Memory B cell (primary cell): ENCODE data around the gene LYSMD1.
"Not testable (repeated sequence)": the region's sequence is repeated elsewhere in the genome, so short reads cannot be mapped to it uniquely, and the experiment has no call there.

ENCODE experiments used
- ATAC-seq: fragments of 150-1000 bp; cut with Tn5 transposase; 2 replicates; pipeline ENCODE4 v1.10.0; 2021; ENCODE audit warnings: low read depth, mild to moderate bottlenecking, moderate library complexity
- DNase-seq, 2 donors: peaks; one replicate each; pipeline ENCODE4 v3.0.0; 2022; ENCODE audit warnings: low spot score in 2 of 2
- H3K27ac Mint-ChIP-seq: one replicate; pipeline ENCODE4 v1.8.0; 2022; ENCODE audit warnings: mild to moderate bottlenecking, moderate library complexity, mixed read lengths
- H3K27me3 Mint-ChIP-seq: one replicate; pipeline ENCODE4 v1.8.0; 2022; ENCODE audit warnings: mixed read lengths
- H3K36me3 Mint-ChIP-seq: one replicate; pipeline ENCODE4 v1.8.0; 2022; ENCODE audit warnings: mild to moderate bottlenecking, mixed read lengths
- H3K4me1 Mint-ChIP-seq: one replicate; pipeline ENCODE4 v1.8.0; 2022; ENCODE audit warnings: mixed read lengths
- H3K4me3 Mint-ChIP-seq: one replicate; pipeline ENCODE4 v1.8.0; 2022; ENCODE audit warnings: mild to moderate bottlenecking, moderate library complexity, mixed read lengths
- H3K9me3 Mint-ChIP-seq: one replicate; pipeline ENCODE4 v1.8.0; 2022; ENCODE audit warnings: mixed read lengths

LYSMD1 gene

DNA sequence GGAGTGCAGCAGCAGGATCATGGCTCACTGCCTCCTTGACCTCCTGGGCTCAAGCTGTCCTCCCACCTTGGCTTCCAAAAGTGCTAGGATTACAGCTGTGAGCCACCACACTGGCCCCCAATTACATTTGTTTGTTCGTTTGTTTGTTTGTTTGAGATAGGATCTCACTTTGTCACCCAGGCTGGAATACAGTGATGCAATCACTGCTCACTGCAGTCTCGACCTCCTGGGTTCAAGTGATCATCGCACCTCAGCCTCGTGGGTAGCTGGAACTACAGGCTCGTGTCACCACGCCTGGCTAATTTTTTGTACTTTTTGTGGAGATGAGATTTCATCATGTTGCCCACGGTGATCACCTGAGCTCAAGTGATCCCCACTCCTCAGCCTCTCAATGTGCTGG lies 26.3 kb upstream of the LYSMD1 start:
- Mint-ChIP-seq H3K27ac (no peak overlapping the region), H3K4me3 (no peak overlapping the region), H3K4me1 (peaks cover 22% of the 10 kb centered on the region), H3K9me3 (no peaks in the 10 kb centered on the region), H3K36me3 (no peaks in the 10 kb centered on the region), H3K27me3 (no peaks in the 10 kb centered on the region)
- ATAC-seq (no peak), DNase-seq (no peak)

DNA sequence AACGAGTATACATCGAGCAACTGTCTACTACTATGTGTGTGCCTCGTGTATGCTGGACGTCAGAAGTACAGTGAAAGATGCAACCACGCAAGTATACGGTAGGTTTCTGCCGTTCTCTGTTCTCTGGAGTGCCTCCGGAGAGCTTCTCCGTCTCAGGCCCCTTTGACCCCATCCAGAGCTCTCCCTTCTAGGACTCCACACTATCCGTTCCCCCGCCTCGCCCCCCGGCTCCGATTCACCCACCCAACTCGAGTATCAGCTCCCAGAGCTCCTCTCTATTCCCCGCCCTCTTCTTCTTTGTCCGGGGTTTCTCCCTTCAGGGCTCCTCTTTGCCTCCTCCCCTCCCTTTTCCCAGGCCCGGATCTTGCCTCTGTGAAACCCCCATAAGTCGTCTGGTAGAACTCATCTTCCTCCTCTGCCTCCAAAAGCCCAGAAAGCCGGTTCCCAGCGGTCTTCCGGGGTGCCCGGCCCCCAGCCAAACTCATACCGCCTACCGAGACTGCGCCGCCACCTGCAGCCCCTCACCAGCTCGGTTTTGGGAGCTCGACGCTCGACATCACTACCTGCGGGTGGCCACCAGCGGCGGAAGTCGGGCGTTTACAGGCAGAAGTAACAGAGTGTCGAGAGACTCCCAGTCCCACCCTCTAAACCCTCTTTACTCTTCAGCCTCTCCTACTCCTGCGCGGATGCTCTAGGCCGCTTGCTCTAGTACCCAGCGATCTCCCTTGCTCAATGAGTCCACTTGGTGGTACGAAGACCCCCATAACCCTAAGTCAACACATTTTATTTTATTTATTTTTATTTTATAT lies 24.1 kb upstream of the LYSMD1 start, which contains the start of gene VPS72:
Gene VPS72, minus strand, starts transcription at position 561 of the 809 bp plus-strand sequence. Its CDS starts 76 bp downstream, at position 485.
- H3K4me1 Mint-ChIP-seq, result peaks cover 25% of the 10 kb centered on the region
- DNase-seq, result peak; percentile 65 to 69
- no peaks in the 10 kb centered on the region for H3K9me3 Mint-ChIP-seq
- H3K4me3 Mint-ChIP-seq, result peak within 1 kb of the TSS; percentile 99
- H3K36me3 Mint-ChIP-seq, result peaks cover 4% of the 10 kb centered on the region
- peak within 1 kb of the TSS; percentile 97 for H3K27ac Mint-ChIP-seq
- peak; percentile 91 for ATAC-seq
- H3K27me3 Mint-ChIP-seq, result no peaks in the 10 kb centered on the region

DNA sequence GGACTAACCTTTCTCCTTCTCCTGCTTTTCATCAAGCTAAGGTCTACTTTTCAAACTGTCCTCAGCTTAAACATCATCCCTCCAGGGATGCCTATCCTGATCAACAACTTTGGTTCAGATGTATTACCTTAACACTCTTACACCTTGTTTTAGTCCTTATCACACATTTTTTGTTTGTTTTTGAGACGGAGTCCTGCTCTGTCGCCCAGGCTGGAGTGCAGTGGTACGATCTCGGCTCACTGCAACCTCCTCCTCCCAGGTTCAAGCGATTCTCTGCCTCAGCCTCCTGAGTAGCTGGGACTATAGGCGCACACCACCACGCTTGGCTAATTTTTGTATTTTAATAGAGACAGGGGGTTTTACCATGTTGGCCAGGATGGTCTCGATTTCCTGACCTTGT lies 23.0 kb upstream of the LYSMD1 start:
- not testable (repeated sequence) for DNase-seq, H3K36me3 Mint-ChIP-seq, H3K27me3 Mint-ChIP-seq, H3K9me3 Mint-ChIP-seq, ATAC-seq
- Mint-ChIP-seq H3K4me1 (peaks cover 29% of the 10 kb centered on the region), H3K4me3 (peak overlapping the region; percentile 99), H3K27ac (peak overlapping the region; percentile 97)

DNA sequence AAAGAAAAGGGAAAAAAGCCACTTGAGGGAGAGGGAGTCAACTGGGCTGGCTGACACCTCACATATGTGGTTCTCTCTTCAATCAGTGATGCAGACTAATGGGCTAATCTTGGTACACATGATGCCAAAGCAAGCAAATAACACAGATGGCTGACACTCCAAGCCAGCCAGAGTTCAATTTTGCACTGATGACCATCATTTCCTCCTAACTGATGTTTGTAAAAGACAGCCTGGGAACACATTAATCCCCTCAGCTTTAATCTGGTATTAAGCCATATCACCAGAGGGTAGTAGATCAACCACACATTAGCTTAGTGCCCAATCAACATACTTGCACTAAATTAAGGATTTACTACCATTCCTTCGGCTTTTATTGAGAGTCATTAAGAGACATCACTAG lies 21.5 kb upstream of the LYSMD1 start:
- peaks cover 29% of the 10 kb centered on the region for H3K4me1 Mint-ChIP-seq
- no peaks in the 10 kb centered on the region for H3K9me3 Mint-ChIP-seq
- H3K4me3 Mint-ChIP-seq, result no peak overlapping the region
- H3K36me3 Mint-ChIP-seq, result peaks cover 18% of the 10 kb centered on the region
- DNase-seq (no peak), ATAC-seq (no peak)
- H3K27me3 Mint-ChIP-seq, result no peaks in the 10 kb centered on the region
- no peak overlapping the region for H3K27ac Mint-ChIP-seq

DNA sequence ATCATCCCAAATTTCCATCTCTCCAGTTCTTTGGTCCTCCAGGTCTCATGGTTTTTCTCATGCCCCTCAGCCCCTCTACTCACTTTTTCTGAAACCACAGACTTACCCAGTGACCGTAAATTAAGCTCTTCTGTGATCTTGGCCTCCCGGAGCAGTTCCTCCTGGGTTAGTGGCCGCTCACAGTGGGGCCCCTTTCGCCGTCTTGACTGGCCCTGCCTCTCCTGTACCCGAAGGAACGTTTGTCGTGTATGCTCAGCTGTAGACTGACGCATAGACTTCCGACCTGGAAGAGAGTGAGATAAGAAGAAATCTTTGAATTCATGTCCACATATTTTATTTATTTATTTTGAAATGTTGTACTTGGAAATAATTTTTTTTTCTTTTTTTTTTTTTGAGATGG lies 18.5 kb upstream of the LYSMD1 start:
- Mint-ChIP-seq H3K36me3 (peaks cover 36% of the 10 kb centered on the region), H3K4me3 (no peak overlapping the region), H3K27me3 (no peaks in the 10 kb centered on the region), H3K9me3 (no peaks in the 10 kb centered on the region), H3K4me1 (peaks cover 27% of the 10 kb centered on the region), H3K27ac (peak overlapping the region; percentile 79)
- no peak for DNase-seq
- no peak for ATAC-seq

DNA sequence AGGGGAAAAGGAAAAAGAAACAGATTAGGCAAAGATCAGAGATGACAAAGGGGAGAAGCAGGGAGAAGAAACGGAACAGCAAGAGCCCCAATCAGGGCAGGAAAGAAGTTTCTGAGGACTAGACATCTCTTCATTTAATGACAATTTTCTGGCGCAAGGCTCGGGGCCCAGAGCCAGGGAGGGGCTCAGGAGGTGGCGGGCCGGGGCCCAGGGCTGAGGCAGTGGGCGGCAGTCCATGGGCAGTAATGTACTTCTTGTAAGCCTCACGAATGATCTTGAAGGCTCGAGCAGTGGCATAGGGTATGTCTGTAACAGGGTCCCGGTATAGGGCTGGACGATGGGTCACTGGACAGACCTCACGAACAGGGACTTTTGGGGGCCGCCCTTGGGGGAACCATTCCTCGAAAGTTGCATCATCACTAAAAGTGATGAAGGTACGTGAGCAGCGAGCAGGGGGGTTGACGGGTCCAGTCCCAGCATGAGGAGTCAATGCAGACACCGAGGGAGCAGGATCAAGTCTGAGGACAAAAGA lies 10.9 kb upstream of the LYSMD1 start:
- peaks cover 2% of the 10 kb centered on the region for H3K4me1 Mint-ChIP-seq
- no peak overlapping the region for H3K4me3 Mint-ChIP-seq
- ATAC-seq, result no peak
- H3K36me3 Mint-ChIP-seq, result peaks cover 45% of the 10 kb centered on the region
- no peaks in the 10 kb centered on the region for H3K27me3 Mint-ChIP-seq
- H3K9me3 Mint-ChIP-seq, result no peaks in the 10 kb centered on the region
- DNase-seq, result no peak
- H3K27ac Mint-ChIP-seq, result peak overlapping the region; percentile 15

DNA sequence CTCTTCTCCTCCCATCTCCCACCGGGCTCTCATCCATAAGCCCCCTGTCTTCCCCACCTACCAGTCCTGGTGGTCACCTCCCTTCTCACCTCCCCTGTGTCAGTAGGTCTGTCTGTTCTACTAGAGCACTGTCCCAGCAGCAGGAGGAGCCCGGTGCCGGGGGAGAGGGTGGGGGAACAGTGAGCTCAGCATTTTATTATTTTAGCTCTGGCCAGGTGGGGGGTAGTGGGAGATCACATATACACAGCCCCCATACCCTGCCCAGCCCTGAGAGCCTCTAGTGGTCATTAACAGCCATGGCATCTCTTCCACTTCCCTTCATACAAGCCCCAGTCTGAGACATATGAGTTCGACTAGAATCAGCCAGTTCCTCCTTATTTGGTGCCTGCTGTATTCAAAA lies 10.2 kb upstream of the LYSMD1 start, which contains the start of gene TMOD4:
Gene TMOD4, minus strand, starts transcription at position 119 of the 400 bp plus-strand sequence. CDS start 1,106 bp downstream, outside the sequence.
- Mint-ChIP-seq H3K4me3 (no peak within 1 kb of the TSS), H3K36me3 (peaks cover 39% of the 10 kb centered on the region), H3K9me3 (no peaks in the 10 kb centered on the region), H3K27me3 (no peaks in the 10 kb centered on the region), H3K27ac (peak within 1 kb of the TSS; percentile 15), H3K4me1 (peaks cover 2% of the 10 kb centered on the region)
- ATAC-seq (peak; percentile 74), DNase-seq (no peak)

DNA sequence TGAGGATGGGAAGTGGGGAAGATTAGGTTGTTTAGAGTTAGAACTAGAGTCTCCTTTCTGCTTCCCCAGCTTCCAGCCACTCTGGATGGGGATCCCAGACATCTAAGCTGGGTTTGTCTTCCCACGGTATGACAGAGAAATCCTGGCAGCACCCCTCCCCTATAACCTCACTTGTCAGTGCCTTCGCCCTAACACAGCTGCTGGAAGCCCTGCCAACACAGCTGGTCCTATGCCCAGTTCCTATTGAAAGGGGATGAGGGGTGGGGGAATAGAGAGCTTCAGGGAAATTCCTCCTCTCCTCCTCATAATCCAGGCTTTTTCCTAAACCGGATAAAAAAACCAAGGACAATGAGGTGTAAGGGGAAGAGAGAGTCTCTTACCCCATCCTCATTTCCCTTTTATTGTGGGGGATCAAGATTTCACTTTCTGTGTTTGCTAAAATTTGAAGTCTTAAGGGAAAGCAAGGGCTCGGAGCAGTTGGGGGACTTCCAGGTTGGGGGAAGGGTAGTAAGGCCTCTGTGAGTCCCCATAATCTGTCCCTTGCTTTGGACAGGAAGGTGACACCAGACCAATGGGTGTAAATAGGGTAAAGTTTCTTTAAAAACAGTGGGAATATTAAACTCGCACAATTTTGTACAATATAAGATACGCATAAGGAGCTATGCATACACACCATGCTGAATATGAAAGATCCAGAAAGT lies 9.5 kb upstream of the LYSMD1 start:
- H3K27me3 Mint-ChIP-seq, result no peaks in the 10 kb centered on the region
- no peak overlapping the region for H3K4me3 Mint-ChIP-seq
- H3K27ac Mint-ChIP-seq, result no peak overlapping the region
- ATAC-seq (no peak), DNase-seq (no peak)
- no peaks in the 10 kb centered on the region for H3K4me1 Mint-ChIP-seq
- H3K36me3 Mint-ChIP-seq, result peaks cover 34% of the 10 kb centered on the region
- no peaks in the 10 kb centered on the region for H3K9me3 Mint-ChIP-seq

DNA sequence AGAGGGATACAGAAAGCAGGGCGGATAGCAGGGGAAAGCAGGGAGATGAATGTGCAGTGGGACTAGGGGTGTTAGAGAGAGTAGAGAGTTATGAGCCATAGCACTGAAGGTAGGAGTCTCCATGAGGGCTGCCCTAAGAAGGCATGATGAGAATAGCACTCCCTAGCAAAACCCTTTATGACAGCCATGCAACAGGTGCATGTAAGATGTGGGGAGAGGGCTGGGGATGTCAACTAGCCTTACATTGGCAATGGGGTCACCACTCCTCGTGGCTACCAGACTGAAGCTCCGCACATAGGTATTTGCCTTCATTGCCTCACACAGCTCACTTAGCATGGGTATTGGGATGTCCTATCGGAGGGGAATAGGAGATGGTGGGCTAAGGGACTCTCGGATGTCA lies 5.5 kb upstream of the LYSMD1 start:
- Mint-ChIP-seq H3K36me3 (peaks cover 25% of the 10 kb centered on the region), H3K4me3 (no peak overlapping the region), H3K27me3 (no peaks in the 10 kb centered on the region), H3K9me3 (no peaks in the 10 kb centered on the region), H3K4me1 (peaks cover 13% of the 10 kb centered on the region), H3K27ac (no peak overlapping the region)
- no peak for DNase-seq
- no peak for ATAC-seq

DNA sequence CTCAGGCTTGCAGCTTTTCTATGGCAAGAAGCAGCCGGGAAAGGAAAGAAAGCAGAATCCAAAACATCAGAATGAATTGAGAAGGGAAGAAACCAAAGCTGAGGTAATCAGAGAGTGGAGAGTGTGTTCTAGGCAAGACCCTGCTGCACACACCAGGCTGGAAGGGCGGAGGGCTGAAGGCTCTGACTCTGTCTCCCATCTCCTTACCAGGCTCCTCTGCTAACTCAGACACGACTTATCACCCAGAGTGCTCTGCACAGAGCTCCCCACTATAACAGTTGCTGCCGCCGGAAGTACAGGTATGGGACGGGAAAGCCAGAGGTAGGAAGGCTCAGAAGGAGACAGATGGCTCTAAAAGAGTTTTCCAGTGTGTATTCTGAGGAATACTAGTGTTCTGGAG lies 1.4 kb upstream of the LYSMD1 start:
- ATAC-seq (no peak), DNase-seq (no peak)
- no peaks in the 10 kb centered on the region for H3K9me3 Mint-ChIP-seq
- H3K27ac Mint-ChIP-seq, result peak overlapping the region; percentile 84
- H3K36me3 Mint-ChIP-seq, result peaks cover 17% of the 10 kb centered on the region
- H3K4me3 Mint-ChIP-seq, result peak overlapping the region; percentile 95
- no peaks in the 10 kb centered on the region for H3K27me3 Mint-ChIP-seq
- peaks cover 21% of the 10 kb centered on the region for H3K4me1 Mint-ChIP-seq

DNA sequence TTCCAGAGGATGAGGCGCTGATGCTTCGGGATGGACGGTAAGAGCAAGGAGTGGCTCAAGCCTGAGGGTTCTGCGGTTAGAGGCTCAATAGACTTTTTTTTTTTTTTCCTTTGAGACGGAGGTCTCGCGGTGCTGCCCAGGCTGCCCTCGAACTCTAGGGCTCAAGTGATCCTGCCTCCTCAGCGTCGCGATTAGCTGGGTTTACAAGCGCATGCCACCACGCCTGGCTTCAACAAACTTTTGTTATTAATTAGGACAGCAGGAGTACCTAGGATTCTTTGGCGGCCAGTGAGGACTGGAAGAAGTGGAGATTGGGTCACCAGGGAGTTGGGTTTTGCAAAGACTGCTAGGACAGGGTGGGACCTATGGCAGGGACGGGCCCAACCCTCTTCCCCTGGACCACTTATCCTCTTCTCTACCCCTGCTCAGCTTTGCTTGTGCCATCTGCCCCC lies 829 bp upstream of the LYSMD1 start:
- ATAC-seq, result no peak
- Mint-ChIP-seq H3K36me3 (peaks cover 18% of the 10 kb centered on the region), H3K4me3 (peak overlapping the region; percentile 95), H3K27ac (peak overlapping the region; percentile 84), H3K9me3 (no peaks in the 10 kb centered on the region), H3K27me3 (no peaks in the 10 kb centered on the region), H3K4me1 (peaks cover 21% of the 10 kb centered on the region)
- no peak for DNase-seq

DNA sequence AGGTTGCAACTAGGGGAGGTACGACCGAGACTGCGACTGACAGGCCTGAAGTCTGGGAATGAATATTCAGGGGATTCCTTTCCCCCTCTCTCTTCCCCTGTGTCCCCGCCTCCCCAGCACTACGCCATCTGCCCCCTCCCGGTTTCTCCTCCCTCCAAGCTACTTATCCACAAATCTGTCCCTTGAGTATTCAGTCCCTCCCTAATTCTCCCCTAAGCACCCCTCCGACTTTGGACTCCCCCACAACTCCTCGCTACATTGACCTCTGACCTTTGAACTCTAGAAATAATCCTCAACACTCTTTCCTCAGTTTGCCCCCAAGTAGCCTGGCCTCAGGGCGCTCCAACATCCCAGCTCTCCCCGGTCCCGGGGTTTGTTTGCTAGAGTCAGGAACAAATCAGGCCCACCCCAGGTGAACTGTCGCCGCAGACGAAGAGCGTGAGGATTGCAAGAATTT lies 393 bp downstream of the LYSMD1 start:
- H3K4me3 Mint-ChIP-seq, result peak overlapping the region; percentile 95
- ATAC-seq (peak; percentile 2), DNase-seq (no peak)
- no peaks in the 10 kb centered on the region for H3K27me3 Mint-ChIP-seq
- H3K27ac Mint-ChIP-seq, result peak overlapping the region; percentile 84
- peaks cover 20% of the 10 kb centered on the region for H3K36me3 Mint-ChIP-seq
- H3K9me3 Mint-ChIP-seq, result no peaks in the 10 kb centered on the region
- H3K4me1 Mint-ChIP-seq, result peaks cover 23% of the 10 kb centered on the region

DNA sequence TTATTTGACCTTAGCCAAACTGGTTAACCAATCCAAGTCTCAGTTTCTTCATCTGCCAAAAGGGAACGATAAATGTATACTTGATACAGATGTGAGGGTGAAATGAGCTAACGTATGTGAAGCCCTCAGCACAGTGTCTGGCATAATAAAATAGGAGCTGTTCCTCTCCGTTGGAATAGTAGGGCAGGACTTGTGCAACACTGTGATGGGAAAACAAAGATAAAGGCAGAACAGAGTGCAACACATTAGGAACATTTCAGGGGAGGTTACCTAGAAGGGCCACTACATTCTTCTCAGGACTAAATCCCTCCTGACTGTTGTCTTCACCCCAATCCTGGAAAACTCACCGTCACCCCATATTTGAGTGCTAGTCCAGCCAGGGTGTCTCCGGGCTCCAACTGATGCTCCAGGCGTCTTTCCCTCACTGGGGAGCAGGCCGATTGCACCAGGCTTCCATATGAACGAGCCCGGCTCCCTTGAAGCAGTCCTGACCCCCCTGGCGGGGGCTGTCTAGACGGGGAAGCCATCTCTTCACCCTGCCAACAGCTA lies 896 bp downstream of the LYSMD1 start:
- DNase-seq (no peak), ATAC-seq (no peak)
- peaks cover 23% of the 10 kb centered on the region for H3K4me1 Mint-ChIP-seq
- peaks cover 20% of the 10 kb centered on the region for H3K36me3 Mint-ChIP-seq
- no peak overlapping the region for H3K27ac Mint-ChIP-seq
- peak overlapping the region; percentile 95 for H3K4me3 Mint-ChIP-seq
- H3K27me3 Mint-ChIP-seq, result no peaks in the 10 kb centered on the region
- no peaks in the 10 kb centered on the region for H3K9me3 Mint-ChIP-seq

DNA sequence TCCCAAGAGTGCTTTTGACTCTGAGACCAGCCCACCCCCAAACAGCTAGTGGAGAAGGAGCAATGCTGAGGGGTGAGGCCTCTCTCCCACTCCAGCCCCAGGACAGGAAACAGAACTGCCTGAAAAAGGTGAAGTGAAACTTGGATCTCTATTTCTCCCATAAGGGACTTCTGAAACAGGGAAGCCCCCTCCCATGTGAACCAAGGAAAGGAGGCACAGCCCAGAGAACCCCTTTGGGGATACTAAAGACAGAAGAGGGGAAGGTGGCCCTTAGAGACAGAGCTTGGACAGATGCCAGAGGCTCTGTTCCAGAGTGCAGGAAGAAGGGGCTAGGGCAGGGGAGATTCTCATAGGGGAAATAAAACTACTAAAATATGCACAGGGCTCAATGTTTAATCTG lies 6.3 kb downstream of the LYSMD1 start:
- Mint-ChIP-seq H3K4me3 (peak overlapping the region; percentile 44), H3K27me3 (no peaks in the 10 kb centered on the region), H3K36me3 (peaks cover 16% of the 10 kb centered on the region), H3K4me1 (peaks cover 30% of the 10 kb centered on the region), H3K27ac (peak overlapping the region; percentile 13), H3K9me3 (no peaks in the 10 kb centered on the region)
- ATAC-seq, result no peak
- no peak for DNase-seq
